GM03348 (cell line): ENCODE data around the gene IGFBPL1.

ENCODE experiments used
- DNase-seq: peaks from one replicate; pipeline ENCODE4 v3.0.0; 2012; ENCODE audit warnings: low spot score

IGFBPL1 gene

DNA sequence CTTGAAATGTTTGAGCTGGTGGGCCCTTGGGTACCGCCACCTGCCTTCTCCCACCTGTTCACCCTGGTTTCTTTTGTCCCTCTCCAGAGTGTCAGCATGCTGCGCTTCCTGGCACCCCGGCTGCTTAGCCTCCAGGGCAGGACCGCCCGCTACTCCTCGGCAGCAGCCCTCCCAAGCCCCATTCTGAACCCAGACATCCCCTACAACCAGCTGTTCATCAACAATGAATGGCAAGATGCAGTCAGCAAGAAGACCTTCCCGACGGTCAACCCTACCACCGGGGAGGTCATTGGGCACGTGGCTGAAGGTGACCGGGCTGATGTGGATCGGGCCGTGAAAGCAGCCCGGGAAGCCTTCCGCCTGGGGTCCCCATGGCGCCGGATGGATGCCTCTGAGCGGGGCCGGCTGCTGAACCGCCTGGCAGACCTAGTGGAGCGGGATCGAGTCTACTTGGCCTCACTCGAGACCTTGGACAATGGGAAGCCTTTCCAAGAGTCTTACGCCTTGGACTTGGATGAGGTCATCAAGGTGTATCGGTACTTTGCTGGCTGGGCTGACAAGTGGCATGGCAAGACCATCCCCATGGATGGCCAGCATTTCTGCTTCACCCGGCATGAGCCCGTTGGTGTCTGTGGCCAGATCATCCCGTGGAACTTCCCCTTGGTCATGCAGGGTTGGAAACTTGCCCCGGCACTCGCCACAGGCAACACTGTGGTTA lies 28.4 kb downstream of the IGFBPL1 start:
- no peak for DNase-seq

- no peak for DNase-seq
Measured at GRCh38 chr9:38394416-38394815, 29.8 kb downstream of the IGFBPL1 start.

DNA sequence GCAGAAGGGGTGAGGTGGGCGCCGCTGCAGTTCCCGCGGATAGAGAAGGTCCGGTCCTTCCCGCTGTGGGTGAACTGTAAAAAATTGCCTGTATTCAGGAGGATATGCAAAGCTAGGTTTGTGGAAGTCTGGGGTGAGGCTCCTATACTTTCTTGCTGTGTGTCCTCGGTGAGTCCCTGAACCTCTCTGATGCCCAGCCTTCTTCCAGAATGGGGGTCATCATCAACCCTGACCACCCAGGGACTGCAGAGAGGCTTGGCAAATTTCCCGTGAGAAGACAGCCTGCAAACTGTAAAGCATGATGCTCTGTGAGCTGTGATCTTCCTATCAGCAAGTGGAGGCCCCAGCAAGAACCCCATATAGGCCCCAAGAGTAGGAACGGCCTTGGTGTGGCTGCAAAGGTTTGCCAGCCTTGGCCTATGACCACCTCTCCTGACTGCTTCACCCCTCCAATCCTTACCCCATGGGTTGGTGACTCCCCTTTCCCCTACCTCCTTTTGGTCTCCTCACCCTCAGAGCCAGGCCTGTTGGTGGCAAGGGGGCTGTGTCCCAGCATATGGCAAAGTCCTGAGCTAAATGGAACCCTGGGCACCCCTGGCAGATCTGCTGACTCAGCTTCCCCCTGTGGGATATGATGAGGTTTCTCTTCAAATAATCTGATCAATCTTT lies 31.0 kb downstream of the IGFBPL1 start:
- DNase-seq, result no peak

- DNase-seq, result peak; percentile 98
Measured at GRCh38 chr9:38392235-38393127, 31.8 kb downstream of the IGFBPL1 start, which contains the start of gene ALDH1B1. TSS of gene ALDH1B1 (plus strand) at chr9:38392702. CDS start at chr9:38395749, 3,047 bp downstream.

DNA sequence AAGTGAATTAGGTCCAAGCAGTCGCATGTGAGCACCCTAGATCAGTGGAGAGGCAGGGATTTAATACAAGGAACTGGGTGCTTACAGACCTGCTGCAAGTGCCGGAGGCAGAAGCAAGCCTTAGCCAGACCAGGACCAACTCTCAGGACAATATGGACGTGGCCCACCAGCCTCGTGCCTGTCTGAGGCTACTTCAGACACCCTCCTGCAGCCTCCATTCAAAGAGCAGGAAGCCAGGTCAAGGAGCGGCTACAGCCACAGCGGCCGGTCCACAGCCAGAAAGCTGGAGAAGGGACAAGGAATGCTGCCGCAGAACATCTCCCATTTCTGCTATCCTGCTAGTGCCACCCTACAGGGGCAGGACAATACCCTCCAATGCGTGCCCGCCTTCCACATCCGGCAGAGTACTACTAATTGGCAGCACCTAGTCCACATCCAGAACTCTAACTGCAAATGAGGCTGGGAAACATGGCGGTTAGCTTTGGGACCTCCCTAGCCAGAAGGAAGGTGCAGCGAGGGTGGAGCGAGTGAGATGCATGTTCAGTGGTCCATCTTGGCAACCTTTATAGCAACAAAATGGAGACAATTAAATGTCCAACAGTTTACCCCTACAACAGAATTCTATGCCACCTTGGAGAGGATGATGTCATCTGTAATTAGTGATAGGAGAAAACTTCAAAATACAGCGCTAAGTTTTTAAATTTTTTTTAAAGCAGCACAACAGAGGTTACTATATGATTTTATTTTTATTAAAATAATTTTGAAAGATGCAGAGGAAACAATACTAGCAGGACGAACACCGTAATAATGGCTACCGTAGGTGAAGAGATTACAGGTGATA lies 32.8 kb downstream of the IGFBPL1 start:
- no peak for DNase-seq

- no peak for DNase-seq
Measured at GRCh38 chr9:38390851-38391250, 33.4 kb downstream of the IGFBPL1 start.

- DNase-seq, result no peak
Measured at GRCh38 chr9:38390442-38390841, 33.8 kb downstream of the IGFBPL1 start.

GRCh38 chr9:38389313-38389712 lies 34.9 kb downstream of the IGFBPL1 start:
- peak; percentile 32 for DNase-seq

GRCh38 chr9:38388283-38389223 lies 35.7 kb downstream of the IGFBPL1 start:
- DNase-seq, result peak; percentile 57

DNA sequence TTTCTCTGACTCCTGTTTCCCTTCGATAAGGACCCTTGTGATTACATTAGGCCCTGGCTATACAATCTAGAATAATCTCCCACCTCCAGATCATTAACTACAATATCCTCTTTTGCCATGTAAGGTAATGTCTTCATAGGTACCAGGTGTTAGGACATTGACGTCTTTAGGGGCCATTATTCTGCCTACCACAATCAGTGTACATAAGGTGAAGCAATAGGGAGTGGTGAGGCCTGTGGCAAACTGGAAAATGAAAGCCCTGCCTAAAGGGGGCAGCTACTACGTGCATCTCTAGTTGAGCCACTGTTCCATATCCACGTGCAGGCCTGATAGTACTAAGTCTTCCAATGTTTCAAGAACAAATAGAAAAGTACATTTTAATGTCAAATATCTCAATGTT lies 36.5 kb downstream of the IGFBPL1 start:
- DNase-seq, result no peak

DNA sequence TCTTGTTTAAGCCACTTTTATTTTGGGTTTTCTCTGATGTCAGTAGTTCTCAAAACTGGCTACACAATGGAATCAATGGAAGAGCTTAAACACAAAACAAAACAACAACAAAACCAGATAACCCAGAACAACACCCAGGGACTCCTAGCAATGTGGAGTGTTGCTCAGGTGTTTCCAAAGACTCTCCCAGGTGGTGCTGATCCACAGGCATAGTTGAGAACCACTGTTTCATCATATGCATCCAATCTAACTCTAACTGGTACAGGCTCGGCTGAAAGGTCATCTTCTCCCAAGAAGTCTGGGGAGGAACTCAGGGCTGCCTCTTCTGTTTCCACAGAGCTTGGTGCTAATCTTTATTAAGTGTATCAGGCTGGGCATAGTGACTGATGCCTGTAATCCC lies 37.2 kb downstream of the IGFBPL1 start:
- no peak for DNase-seq

DNA sequence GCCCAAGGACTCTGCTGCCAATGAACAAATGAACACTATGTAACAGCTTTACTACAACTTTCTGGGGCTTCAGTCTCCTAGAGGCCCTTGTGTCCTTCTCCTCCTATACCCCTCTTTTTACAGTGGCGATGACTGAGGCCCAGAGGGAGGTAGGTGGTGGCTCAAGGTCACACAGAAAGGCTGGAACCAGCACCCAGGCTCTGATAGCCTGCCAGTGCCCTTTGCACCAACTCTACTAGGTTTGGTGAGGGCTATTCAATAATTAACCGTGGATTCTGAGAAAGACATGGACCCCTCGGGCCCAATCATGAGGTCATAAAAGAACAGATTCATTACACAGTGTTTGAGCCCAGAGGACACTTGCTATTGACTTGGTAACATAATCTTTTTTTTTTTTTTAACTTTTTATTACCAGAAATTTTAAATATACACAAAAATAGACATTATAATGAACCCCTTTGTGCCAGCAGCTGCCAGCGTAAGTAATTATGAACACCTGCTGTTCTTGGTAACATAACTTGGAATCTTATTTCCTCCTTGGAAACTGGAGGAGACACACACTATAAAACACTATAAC lies 37.8 kb downstream of the IGFBPL1 start:
- DNase-seq, result no peak

DNA sequence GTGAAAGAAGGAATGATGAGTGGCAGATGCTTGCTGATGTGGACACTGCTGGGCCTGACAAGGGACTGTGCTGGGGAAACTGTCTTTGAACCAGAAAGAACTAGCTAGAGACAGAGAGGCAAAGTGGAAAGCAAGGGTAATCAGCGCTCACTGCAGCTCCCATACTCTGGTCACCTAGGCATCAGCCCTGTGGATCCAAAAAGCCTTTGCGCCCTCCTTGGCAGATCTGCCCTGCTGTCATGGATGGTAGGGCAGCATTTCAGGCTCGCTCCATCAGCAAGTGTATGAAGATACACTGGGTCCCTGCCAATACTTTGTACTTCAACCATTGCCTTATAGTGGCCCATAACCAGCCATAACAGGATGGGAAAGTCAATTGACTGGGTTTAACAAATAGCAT lies 38.4 kb downstream of the IGFBPL1 start:
- no peak for DNase-seq

DNA sequence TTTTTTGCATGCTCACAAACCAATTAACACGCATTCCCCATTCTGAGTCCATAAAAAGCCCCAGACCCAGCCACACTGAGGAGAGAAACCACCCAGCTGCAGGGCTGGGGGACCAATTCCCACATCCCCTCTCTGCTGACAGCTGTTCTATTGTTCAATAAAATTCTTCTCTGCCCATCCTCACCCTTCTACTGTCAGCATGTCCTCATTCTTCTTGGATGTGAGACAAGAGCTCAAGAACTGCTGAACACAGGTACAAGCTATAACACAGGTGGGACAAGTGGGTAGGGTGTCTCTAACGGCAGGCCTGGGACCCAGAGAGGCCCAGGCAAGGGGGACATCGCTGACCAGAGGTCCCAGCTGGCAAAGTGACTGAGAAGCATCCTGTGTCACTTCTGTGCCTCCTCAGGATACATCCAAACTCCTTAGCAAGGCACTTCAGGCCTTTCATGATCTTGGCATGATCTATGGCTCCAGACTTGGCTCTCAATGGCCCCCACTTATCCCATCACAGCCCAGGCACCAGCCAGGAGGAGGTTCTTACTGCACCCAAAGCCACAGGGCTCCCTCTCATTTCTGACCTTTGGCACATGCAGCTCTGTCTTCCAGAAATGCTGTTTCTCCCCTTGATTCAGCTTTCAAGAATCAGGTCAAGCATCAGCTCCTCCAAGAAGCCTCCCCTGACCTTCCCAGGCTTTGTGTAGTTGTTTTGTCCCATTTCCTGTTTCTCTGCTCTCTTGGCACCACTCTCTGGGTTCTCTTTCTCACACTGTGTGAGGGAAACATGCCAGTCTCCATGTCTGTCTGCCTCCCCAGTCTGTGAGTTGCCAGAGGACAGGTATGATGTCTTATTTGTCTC lies 39.0 kb downstream of the IGFBPL1 start:
- peak; percentile 16 for DNase-seq

- no peak for DNase-seq
Measured at GRCh38 chr9:38382141-38382540, 42.1 kb downstream of the IGFBPL1 start.

- no peak for DNase-seq
Measured at GRCh38 chr9:38380872-38381534, 43.3 kb downstream of the IGFBPL1 start.

- no peak for DNase-seq
Measured at GRCh38 chr9:38380230-38380871, 43.9 kb downstream of the IGFBPL1 start.
